CD4-positive, alpha-beta T cell treated with Interleukin-21 for 1 hour (primary cell): ENCODE measurements around the gene QKI.

Experiments
- DNase-seq: peaks from one replicate; pipeline ENCODE4 v3.0.0-alpha.2; 2020

QKI gene

GRCh38 chr6:163393923-163394322, 20.6 kb upstream of the QKI start:
- no peak for DNase-seq

GRCh38 chr6:163394659-163395058, 19.9 kb upstream of the QKI start:
- no peak for DNase-seq

- DNase-seq, result no peak
These were observed 19.2 kb upstream of the QKI start for GRCh38 chr6:163395122-163395830.

GRCh38 chr6:163395831-163396185, 18.7 kb upstream of the QKI start:
- no peak for DNase-seq

- DNase-seq, result no peak
These were observed 17.2 kb upstream of the QKI start for GRCh38 chr6:163397326-163397725.

GRCh38 chr6:163398115-163398514, 16.4 kb upstream of the QKI start:
- no peak for DNase-seq

GRCh38 chr6:163398815-163399214, 15.7 kb upstream of the QKI start:
- no peak for DNase-seq

- no peak for DNase-seq
These were observed 14.0 kb upstream of the QKI start for GRCh38 chr6:163400509-163400908.

- DNase-seq, result no peak
These were observed 13.3 kb upstream of the QKI start for GRCh38 chr6:163401039-163401885.

- no peak for DNase-seq
These were observed 11.9 kb upstream of the QKI start for GRCh38 chr6:163402616-163403015.

- DNase-seq, result no peak
These were observed 9.7 kb upstream of the QKI start for GRCh38 chr6:163404825-163405265.

GRCh38 chr6:163405412-163406309, 8.9 kb upstream of the QKI start:
- DNase-seq, result peak; percentile 13

GRCh38 chr6:163406366-163406765, 8.2 kb upstream of the QKI start:
- no peak for DNase-seq

- no peak for DNase-seq
These were observed 7.7 kb upstream of the QKI start for GRCh38 chr6:163406830-163407229.

- no peak for DNase-seq
These were observed 6.0 kb upstream of the QKI start for GRCh38 chr6:163408352-163408991.

- DNase-seq, result no peak
These were observed 4.8 kb upstream of the QKI start for GRCh38 chr6:163409712-163410111.

- no peak for DNase-seq
These were observed 2.2 kb upstream of the QKI start for GRCh38 chr6:163412341-163412740.

GRCh38 chr6:163412801-163413344, 1.6 kb upstream of the QKI start:
- no peak for DNase-seq

- DNase-seq, result peak; percentile 93
These were observed 987 bp upstream of the QKI start for GRCh38 chr6:163413345-163414116.

- peak; percentile 27 for DNase-seq
These were observed 565 bp downstream of the QKI start for GRCh38 chr6:163414946-163415619.
